H1 (cell line): ENCODE results near the gene TRHDE.

Experiments
- ATF3 ChIP-seq: IDR thresholded peaks from 2 replicates; pipeline ENCODE4 v1.6.1; 2011; ENCODE audit warnings: low read depth, mild to moderate bottlenecking, low read length; ENCODE audit not compliant: insufficient read depth
- CTCF ChIP-seq, 3 experiments: IDR thresholded peaks; 1 replicate in 2 of 3; 2 replicates in 1 of 3; pipeline versions ENCODE4 v1.5.1 to v1.6.1; 2011; ENCODE audit warnings: low read length in 3 of 3, mild to moderate bottlenecking in 3 of 3, inconsistent platforms in 2 of 3, low read depth in 1 of 3, moderate library complexity in 1 of 3; ENCODE audit not compliant: insufficient read depth in 1 of 3; ENCODE audit errors: control extremely low read depth in 1 of 3
- EGR1 ChIP-seq: IDR thresholded peaks from 2 replicates; pipeline ENCODE4 v1.6.1; 2011; ENCODE audit warnings: low read depth, low read length, borderline replicate concordance
- EZH2 ChIP-seq: fragments of 200-600 bp; sonication (generic); IDR thresholded peaks from 2 replicates; pipeline ENCODE4 v1.7.1; 2012; ENCODE audit warnings: low read depth, mild to moderate bottlenecking, moderate library complexity, low read length, inconsistent platforms; ENCODE audit not compliant: severe bottlenecking
- JUND ChIP-seq: IDR thresholded peaks from 2 replicates; pipeline ENCODE4 v1.6.1; 2011; ENCODE audit warnings: mild to moderate bottlenecking, improper control_type of control experiment, low read length
- POLR2A ChIP-seq, 2 experiments: IDR thresholded peaks; 1 replicate in 1 of 2; 2 replicates in 1 of 2; pipeline ENCODE4 v1.6.1; 2011; ENCODE audit warnings: low read depth in 2 of 2, low read length in 2 of 2, mild to moderate bottlenecking in 2 of 2; ENCODE audit errors: control extremely low read depth in 1 of 2
- POLR2AphosphoS5 ChIP-seq: IDR thresholded peaks from 2 replicates; pipeline ENCODE4 v1.6.1; 2011; ENCODE audit warnings: low read depth, low read length
- RBBP5 ChIP-seq: IDR thresholded peaks from 2 replicates; pipeline ENCODE4 v1.7.1; 2012; ENCODE audit warnings: low read depth, mild to moderate bottlenecking, inconsistent platforms, low read length, moderate library complexity, borderline replicate concordance

DNA sequence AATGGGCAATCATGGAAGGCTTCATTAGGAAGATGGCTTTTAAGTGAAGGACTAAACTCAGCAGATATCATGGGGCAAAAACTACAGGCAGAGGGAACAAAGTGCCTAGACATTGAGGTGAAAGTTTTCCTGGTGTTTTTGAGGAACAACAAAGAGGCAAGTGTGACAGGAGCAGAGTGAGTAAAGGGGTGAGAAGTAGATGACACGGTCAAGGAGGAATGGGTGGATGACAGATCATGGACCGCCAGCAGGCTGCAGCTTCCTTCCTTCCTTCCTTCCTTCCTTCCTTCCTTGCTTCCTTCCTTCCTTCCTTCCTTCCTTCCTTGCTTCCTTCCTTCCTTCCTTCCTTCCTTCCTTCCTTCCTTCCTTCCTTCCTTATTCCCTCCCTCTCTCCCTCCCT is 108.3 kb downstream of the TRHDE start:
- TF ChIP-seq RBBP5 (no peak), CTCF (IDR thresholded peaks at IDR 0.05; ENCODE audit: control extremely low read depth in 1 of 3, insufficient read depth in 1 of 3, low read depth in 1 of 3, low read length in 3 of 3) (no peak), ATF3 (no peak), POLR2AphosphoS5 (no peak), EZH2 (no peak), JUND (no peak), EGR1 (no peak), POLR2A (IDR thresholded peaks at IDR 0.05; ENCODE audit: control extremely low read depth in 1 of 2, low read depth in 2 of 2, low read length in 2 of 2) (no peak)
